HG02884 (cell line): ENCODE data around the gene PHKA2.
"Not testable (repeated sequence)": the region's sequence is repeated elsewhere in the genome, so short reads cannot be mapped to it uniquely, and the experiment has no call there.

Experiments used
- ATAC-seq: cut with Tn5 transposase; IDR thresholded peaks from one replicate; pipeline ENCODE4 v1.9.1; 2021; ENCODE audit warnings: mild to moderate bottlenecking, moderate library complexity; ENCODE audit not compliant: unreplicated experiment

Gene PHKA2

GRCh38 chrX:18983666-18984380, at the start of gene PHKA2:
Gene PHKA2 (minus strand): TSS chrX:18984114. CDS start chrX:18983932, 182 bp downstream.
- ATAC-seq, result peak; percentile 37

- no peak for ATAC-seq
Observed at GRCh38 chrX:19030805-19031204, 46.9 kb upstream of the PHKA2 start.

- no peak for ATAC-seq
Observed at GRCh38 chrX:19028560-19028959, 44.6 kb upstream of the PHKA2 start.

GRCh38 chrX:19024366-19024765, 40.5 kb upstream of the PHKA2 start:
- no peak for ATAC-seq

GRCh38 chrX:19019996-19020395, 36.1 kb upstream of the PHKA2 start:
- ATAC-seq, result no peak

GRCh38 chrX:19017271-19017670, 33.4 kb upstream of the PHKA2 start:
- no peak for ATAC-seq

GRCh38 chrX:19016614-19017013, 32.7 kb upstream of the PHKA2 start:
- ATAC-seq, result not testable (repeated sequence)

GRCh38 chrX:19007868-19008267, 24.0 kb upstream of the PHKA2 start:
- no peak for ATAC-seq

GRCh38 chrX:19007011-19007410, 23.1 kb upstream of the PHKA2 start:
- ATAC-seq, result no peak

GRCh38 chrX:19005909-19006308, 22.0 kb upstream of the PHKA2 start:
- ATAC-seq, result no peak

- ATAC-seq, result no peak
Observed at GRCh38 chrX:19003756-19004155, 19.8 kb upstream of the PHKA2 start.

- no peak for ATAC-seq
Observed at GRCh38 chrX:18998653-18999052, 14.7 kb upstream of the PHKA2 start.

GRCh38 chrX:18997916-18998315, 14.0 kb upstream of the PHKA2 start:
- ATAC-seq, result no peak

GRCh38 chrX:18996536-18996935, 12.6 kb upstream of the PHKA2 start:
- ATAC-seq, result no peak

- ATAC-seq, result no peak
Observed at GRCh38 chrX:18995221-18995620, 11.3 kb upstream of the PHKA2 start.

GRCh38 chrX:18994713-18995112, 10.8 kb upstream of the PHKA2 start:
- ATAC-seq, result no peak

GRCh38 chrX:18992829-18993228, 8.9 kb upstream of the PHKA2 start:
- ATAC-seq, result no peak

GRCh38 chrX:18985186-18985435, 1.2 kb upstream of the PHKA2 start:
- no peak for ATAC-seq

GRCh38 chrX:18984381-18985185, 669 bp upstream of the PHKA2 start:
- peak; percentile 82 for ATAC-seq

- no peak for ATAC-seq
Observed at GRCh38 chrX:18981124-18981807, 2.6 kb downstream of the PHKA2 start.

- not testable (repeated sequence) for ATAC-seq
Observed at GRCh38 chrX:18980262-18980661, 3.7 kb downstream of the PHKA2 start.

GRCh38 chrX:18974993-18975392, 8.9 kb downstream of the PHKA2 start:
- ATAC-seq, result no peak
